ENCODE measurements around the gene APBA2.

The APBA2 gene

GRCh38 chr15:28915041-28915810 is 29.5 kb downstream of the APBA2 start:
- DNase-seq (ENCODE audit: low spot score) = no peak

- DNase-seq (ENCODE audit: low spot score) = no peak
Observed at GRCh38 chr15:28915935-28916334, 30.2 kb downstream of the APBA2 start.

- DNase-seq (ENCODE audit: low spot score) = no peak
Observed at GRCh38 chr15:28917791-28918140, 32.0 kb downstream of the APBA2 start.

- DNase-seq (ENCODE audit: low spot score) = no peak
Observed at GRCh38 chr15:28918141-28918983, 32.6 kb downstream of the APBA2 start.

GRCh38 chr15:28919201-28919635 is 33.4 kb downstream of the APBA2 start:
- no peak for DNase-seq (ENCODE audit: low spot score)

GRCh38 chr15:28919679-28920655 is 34.2 kb downstream of the APBA2 start:
- DNase-seq (ENCODE audit: low spot score) = peak; percentile 22

- DNase-seq (ENCODE audit: low spot score) = no peak
Observed at GRCh38 chr15:28920781-28921331, 35.1 kb downstream of the APBA2 start.

- DNase-seq (ENCODE audit: low spot score) = no peak
Observed at GRCh38 chr15:28921336-28921735, 35.6 kb downstream of the APBA2 start.

GRCh38 chr15:28921919-28922706 is 36.3 kb downstream of the APBA2 start:
- DNase-seq (ENCODE audit: low spot score) = peak; percentile 41

- DNase-seq (ENCODE audit: low spot score) = no peak
Observed at GRCh38 chr15:28922707-28923012, 36.9 kb downstream of the APBA2 start.

- DNase-seq (ENCODE audit: low spot score) = no peak
Observed at GRCh38 chr15:28923726-28924280, 38.0 kb downstream of the APBA2 start.

- no peak for DNase-seq (ENCODE audit: low spot score)
Observed at GRCh38 chr15:28927043-28927442, 41.3 kb downstream of the APBA2 start.

- DNase-seq (ENCODE audit: low spot score) = peak; percentile 51
Observed at GRCh38 chr15:28929200-28929599, 43.4 kb downstream of the APBA2 start.

GRCh38 chr15:28930011-28930410 is 44.2 kb downstream of the APBA2 start:
- peak; percentile 24 for DNase-seq (ENCODE audit: low spot score)

- DNase-seq (ENCODE audit: low spot score) = peak; percentile 18
Observed at GRCh38 chr15:28930476-28931291, 44.9 kb downstream of the APBA2 start.

- peak; percentile 22 for DNase-seq (ENCODE audit: low spot score)
Observed at GRCh38 chr15:28931828-28932227, 46.1 kb downstream of the APBA2 start.

- no peak for DNase-seq (ENCODE audit: low spot score)
Observed at GRCh38 chr15:28932361-28932760, 46.6 kb downstream of the APBA2 start.

GRCh38 chr15:28933710-28934445 is 48.1 kb downstream of the APBA2 start:
- DNase-seq (ENCODE audit: low spot score) = peak; percentile 23

GRCh38 chr15:28934645-28935044 is 48.9 kb downstream of the APBA2 start:
- DNase-seq (ENCODE audit: low spot score) = no peak
